Epidermal melanocyte (primary cell): ENCODE results near the gene TXK.

ENCODE experiments used
- DNase-seq: peaks from one replicate; pipeline ENCODE4 v3.0.0; 2011; ENCODE audit warnings: low spot score; ENCODE audit not compliant: insufficient read length

Gene TXK

DNA sequence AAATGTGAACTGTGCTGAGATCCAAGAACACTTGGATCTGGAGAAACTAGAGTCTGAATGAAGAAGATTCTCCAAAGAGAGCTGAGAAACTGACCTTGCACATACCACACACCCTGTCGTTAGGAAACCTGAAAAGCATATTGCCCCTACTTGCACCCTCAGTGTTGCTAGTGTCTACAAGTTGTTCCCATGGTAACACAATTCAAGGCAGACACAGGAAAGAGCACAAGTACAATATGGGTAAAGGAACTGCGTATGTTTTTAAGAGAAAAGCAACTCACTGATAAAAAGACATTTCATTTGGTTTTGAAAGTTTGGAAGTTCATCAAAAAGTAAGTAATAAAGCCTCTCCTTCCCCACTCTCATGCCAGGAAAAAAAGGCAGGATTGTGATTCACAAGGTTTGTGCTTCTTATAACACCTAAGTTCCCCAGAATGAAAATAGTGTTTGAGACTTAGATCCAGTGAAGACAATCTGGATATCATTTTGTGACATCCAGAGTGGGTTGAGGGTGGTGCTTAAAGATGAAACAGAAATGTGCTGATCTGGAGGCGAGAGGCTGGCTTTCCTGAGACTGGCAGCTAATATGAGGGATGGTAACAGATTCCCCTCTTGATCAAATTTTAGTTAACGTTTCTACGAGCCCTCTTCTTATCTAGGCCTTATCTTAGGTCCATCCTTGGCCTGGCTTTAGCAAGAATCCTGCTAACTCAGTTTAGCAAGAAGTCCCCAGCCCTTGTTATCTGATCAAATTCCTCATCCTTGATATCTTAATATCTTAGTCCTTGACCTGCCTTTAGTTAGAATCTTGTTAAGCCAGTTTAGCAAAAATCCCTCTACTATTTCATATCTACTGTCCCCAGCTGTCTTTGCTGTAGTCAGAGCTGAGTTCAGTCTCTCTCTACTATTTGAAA is 75.2 kb downstream of the TXK start:
- DNase-seq, result no peak

DNA sequence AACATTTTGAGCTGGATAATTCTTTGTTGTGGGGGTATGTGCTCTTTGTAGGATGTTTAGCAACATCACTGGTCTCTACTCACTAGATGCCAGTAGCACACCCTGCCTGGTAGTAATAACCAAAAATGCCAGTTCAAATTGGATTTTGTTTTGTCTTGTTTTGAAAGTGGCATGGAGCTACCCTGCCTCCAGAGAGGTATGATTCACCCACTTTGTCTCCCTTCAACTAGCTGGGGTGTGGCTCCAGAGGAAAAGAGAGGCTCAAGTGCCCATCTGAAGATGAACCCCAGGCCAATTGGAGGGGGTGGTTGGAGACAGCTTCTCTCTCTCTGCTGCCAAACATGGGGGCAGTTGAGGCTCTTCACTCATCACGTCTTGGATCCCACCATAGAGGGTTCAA is 83.0 kb downstream of the TXK start:
- no peak for DNase-seq

DNA sequence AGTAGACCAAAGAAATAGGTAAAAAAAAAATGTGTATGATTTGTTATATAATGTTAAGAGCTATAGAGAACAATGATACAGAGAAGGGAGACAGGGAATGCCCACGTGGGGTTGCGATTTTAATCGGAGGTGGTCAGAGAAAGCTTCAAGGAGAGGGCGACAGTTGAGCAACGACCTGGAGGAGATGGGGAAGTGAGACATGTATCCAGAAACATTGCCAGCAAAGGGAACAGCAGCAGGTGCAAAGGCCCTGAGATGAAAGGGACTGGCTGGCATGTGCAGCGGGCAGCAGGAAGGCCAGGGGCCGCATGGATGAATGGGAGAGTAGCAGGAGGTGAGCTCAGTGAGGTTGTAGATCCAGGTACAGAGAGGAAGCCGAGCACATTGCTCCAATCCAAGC is 84.6 kb downstream of the TXK start:
- no peak for DNase-seq

DNA sequence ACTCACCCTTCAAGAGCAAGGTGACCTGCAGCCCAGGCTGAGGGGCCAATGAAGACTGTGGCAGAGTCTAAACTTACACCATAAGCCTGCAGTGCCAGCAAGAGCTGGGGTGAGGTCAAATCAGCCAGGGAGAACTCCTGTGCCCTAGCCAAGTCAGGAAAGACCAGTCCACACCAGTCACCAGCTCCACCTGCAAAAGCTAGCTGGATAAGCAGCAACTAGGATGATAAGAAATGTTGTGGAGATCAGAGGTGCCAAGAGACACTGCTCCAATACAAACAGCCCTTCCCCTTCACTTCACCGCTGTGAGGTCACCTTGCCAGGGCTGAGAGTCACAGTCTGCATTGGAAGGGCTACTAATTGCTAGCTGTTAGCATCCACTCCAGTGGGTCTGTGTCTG is 86.2 kb downstream of the TXK start:
- no peak for DNase-seq

DNA sequence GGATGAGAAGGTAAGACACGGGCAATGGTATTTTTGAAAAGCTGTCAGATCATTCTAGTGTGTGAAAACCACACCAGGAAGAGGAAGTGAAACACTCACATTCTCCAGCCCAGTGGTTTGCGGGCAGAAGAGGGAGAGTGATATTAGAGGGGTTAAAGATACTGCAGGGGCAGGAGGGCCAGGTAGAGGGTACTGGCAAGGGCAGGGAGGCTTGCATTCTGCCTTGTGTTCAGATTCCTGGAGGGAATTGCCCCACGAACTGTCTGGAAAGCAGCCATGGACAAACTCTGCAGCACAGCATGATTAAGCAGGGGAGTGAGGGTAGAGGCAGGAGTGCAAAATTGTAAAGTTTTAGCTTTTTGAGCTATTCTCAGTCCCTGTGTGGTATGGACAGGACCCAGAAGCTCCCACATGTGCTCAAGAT is 86.6 kb downstream of the TXK start:
- no peak for DNase-seq

DNA sequence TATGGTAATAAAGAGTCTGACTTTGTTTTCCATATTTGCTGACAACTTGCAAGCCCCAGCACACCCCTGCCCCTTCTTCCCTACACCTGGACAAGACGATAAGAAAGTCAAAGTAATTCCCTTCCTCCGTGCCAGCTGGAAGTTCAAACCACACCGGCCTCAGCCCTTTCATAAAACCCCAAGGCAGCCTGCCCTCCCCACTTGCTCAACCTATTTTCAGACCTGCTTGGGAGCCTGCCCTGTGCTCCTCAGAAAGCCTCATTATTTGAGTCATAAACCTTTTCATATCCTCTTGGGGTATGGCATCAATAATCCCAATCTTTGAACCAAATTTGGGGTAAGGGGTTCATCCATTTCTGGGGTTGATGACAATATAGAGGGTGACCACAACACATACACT is 88.0 kb downstream of the TXK start:
- DNase-seq, result no peak

DNA sequence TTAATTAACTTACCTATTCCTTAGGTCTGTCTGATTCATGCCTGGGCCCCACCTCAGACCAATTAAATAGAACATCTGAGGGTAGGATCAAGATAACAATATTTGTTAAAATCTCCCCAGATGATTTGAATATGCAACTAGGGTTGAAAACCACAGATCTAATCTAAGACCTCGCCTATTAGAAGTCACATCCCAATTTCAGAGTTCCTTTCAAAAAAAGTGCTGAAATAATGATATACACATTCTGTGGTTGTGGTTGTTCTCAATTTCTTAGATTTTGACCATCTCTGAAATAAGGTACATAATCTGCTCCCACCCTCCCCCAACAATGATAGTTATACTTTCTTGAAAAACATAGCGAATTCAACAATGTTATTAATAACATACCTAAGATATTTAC is 89.8 kb downstream of the TXK start:
- no peak for DNase-seq

DNA sequence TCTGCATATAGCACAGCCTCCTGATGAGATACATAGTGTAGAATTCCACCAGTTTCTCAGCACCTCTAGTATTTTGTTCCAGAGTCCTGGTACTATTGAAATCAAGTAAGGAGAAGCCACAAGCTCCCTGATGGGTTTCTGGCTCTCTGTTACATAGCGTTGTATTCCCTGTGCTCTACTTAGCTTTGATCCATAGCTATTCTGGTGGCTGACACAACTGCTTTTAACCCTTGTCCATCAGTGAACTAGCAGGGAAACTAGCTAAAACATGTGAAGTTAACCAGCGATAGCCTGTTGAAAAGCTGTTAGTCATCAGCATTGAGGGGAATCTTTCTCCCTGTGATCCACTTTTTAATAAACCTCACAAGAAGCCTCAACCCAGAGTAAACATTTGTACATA is 90.5 kb downstream of the TXK start:
- no peak for DNase-seq

DNA sequence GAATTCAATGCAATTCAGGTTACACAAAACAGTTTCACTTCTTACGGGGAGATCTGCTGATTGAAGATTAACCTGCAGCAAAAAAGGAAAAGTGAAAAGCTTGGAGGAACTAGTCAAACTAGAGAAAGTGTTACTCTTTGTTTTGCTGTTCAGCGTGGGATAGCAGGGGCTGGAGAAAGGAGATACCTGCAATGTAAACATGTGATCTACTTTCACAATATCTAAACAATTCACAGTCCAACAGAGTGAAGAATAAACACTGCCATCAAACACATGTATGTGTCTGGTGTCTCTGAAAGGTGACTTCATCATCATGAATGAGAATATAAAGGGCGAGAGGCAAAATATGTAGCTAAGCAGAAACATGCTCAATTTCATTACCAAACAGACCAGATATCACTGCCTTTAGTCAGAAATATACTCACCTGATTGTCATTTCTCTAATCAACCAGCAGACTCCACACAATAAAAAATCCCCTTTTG is 91.0 kb downstream of the TXK start:
- DNase-seq, result no peak

DNA sequence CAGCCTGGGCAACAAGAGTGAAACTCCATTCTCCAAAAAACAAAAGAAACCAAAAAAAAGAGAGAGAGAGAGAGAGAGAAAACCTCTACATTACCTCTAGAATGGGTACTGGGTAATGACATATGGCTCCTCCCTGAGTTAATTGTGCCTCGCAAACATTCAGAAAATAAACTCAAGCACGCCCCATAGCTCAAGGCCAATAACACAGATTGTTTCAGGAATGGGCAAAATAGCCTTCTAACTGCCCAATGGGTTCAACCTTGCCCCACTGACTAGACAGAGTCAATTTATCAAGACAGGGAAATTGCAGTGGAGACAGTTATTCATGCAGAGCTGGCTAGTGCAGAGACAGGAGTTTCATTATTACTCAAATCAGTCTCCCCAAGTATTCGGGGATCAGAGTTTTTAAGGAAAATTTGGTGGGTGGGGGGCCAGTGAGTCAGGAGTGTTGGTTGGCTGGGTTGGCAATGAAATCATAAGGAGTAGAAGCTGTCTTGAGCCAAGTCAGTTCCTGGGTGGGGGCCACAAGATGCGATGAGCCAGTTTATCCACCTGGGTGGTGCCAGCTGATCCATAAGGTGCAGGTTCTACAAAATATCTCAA is 92.4 kb downstream of the TXK start:
- no peak for DNase-seq

DNA sequence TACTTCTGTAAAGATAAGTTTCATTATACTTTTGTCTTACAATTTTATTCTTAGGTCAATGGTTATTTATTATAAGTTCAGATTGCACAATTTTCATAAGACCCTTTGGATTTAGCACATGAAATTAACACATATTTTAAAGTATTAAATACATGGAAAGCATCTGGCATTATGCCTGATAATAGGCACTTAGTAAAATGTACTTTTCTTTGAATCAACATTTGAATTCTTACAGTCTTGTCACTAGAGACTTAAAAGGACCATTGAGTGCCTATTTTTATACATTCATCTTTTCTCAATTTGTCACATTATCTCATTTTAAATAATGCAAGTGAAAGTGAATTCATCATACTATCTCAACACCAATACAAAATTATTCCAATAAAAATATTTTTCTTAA is 94.5 kb downstream of the TXK start:
- no peak for DNase-seq

DNA sequence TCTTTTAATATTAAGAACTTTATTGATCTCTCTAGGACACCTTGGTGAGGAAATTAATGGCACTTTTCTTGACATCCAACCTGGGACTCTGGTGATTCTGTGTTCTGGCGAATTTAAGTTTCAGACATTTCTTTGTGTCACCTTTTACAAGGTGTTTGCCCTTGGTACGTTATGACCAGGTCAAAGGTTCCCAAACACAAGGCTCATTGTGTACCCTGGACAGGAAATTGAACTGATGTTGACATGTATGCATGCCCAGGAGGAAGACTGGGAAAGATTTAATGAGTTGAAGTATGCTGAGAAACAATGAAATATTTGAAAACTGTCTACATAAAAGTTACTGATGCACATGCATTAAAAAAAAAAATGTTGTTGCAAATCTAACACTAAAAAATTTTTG is 95.4 kb downstream of the TXK start:
- no peak for DNase-seq

DNA sequence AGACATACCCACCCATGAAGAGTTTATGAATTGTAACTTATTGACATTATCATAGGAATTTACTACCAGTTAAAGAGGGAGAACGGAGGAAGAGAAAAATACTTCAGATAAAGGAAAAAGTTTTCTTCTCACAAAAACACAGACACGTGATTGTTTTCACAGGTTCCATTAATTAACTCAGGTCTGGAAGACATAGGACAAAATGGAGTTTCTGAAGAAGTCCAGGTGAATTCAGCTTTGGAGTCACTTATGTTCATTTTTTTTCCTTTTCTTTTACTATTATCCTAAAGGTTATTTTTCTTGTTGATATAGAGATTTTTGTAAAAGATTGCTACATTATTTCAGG is 97.0 kb downstream of the TXK start:
- no peak for DNase-seq

DNA sequence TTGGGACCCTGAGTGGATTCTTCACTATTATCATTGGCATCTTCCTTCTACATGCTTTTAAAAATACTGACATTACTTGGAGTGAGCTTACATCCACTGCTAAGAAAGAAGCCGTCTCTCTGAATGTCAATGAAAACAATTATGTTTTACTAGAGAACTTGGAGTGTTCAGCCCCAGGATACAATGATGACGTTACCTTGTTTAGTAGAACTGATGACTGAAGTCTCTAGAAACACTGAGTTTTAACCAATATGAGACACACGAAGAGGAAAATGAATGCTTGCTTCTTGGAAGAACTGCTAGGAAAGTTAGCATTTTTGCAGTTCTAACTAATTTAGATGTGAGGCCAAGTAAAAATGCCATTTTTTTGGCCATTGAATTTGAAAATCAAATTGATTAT is 98.1 kb downstream of the TXK start:
- no peak for DNase-seq

DNA sequence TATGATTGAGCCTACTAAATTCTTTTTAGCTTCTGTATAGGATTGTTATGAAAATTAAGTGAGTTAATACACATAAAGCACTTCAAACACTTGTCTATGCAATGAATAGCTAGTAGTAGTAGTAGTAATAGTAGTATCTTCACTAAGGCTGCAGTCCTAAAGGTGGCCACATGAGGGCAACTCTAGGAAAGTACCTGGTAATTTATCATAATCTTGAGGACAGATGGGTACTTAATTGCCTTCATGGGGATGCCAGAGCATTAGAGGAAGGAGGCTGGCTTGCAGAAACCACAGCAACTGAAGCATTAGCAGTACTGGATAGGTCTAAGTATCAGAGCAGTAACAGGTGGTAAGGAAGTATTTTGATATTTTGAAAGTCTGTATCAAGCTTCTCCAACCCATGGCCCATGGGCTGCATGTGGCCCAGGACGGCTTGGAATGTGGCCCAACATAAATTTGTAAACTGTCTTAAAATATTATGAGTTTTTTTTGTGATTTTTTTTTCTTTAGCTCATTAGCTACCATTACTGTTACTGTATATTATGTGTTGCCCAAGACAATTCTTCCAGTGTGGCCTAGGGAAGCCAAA is 100.1 kb downstream of the TXK start:
- no peak for DNase-seq

DNA sequence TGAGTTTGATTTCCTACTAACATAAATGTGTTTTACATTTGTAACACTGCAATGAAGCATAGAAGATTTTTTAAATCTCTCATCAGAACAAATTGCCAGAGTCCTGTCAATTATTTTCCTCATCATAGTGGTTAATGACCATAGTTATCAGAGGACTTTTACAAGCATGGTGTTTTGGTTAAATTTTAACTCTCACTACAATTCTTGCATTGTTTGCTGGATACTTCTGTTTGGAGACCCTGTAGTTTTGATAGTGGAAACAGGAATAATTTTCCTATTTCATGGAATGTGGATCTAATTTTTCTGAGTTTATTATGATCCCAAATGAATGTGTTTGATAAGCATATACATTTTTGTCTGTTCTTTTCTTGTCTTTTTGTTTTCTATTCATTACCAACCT is 100.6 kb downstream of the TXK start:
- DNase-seq, result no peak

DNA sequence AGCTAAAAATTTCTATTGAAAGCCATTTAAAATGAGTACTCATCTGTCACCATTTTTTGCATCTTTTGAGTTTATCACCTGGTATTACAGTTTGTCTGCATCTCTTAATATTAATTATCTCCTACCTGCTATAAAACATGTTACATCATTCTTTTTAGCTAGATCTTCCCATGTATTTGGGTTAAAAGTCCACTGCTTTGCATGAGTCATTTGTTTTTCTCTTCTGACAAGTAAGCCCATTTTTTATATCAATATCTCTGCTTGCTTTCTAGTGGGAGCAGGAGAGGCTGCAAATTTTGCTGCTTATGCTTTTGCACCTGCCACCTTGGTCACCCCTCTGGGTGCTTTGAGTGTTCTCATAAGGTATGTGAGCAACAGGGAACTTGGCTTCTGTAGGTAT is 101.3 kb downstream of the TXK start:
- DNase-seq, result no peak

DNA sequence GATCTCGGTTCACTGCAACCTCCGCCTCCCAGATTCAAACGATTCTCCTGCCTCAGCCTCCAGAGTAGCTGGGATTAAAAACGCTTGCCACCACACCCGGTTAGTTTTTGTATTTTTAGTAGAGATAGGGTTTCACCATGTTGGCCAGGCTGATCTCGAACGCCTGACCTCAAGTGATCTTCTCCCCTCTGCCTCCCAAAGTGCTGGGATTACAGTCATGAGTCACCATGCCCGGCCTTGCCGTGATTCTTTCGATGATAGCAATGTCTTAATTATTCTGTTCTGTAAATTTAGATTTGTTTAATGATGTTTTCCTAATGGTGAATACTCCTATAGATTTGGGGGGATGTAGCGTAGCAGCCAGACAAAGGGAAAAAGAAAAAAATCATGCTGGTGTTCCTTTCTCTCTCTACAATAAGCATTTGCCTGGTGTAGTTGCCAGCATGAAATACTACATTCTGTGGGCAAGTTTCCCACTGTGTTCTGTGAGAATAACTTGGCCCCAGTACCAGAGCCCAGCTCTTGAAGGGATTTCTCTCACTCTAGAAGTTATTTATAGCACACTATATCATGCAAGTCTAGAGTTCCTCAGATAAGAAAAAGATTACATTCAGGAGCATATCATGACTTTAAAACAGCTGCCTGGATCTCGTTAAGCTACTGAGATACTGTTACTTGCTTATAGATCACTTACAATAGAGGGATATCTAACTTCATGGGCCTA is 102.1 kb downstream of the TXK start:
- DNase-seq, result no peak

DNA sequence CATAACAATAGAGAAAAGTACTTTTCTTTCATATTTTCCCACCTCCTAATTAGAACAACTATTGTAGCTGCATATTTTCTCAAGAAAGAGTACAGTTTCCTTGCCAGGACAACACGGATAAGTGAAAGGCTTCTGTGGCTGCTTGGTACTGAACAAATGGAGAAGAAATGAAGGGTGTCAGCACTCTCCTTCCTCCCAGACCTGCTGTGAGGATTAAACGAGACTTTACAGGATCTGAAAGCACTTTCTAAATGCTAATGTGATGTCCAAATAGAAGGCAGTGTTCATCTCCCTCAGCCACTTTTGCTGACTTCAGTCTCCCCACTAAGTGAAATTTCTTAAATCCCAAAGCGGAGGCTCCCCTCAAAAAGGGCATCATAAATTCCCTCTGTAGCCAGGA is 103.6 kb downstream of the TXK start:
- DNase-seq, result no peak

DNA sequence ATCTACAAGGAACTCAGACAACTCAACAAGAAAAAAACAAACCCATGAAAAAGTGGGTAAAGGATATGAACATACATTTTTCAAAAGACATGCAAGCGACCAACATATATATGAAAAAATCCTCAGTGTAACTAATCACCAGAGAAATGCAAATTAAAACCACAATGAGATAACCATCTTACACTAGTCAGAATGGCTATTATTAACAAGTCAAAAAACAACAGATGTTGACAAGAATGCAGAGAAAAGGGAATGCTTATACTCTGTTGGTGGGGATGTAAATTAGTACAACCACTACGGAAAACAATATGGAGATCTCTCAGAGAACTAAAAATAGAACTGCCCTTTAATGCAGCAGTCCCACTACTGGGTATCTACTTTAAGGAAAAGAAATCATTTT is 105.4 kb downstream of the TXK start:
- no peak for DNase-seq

DNA sequence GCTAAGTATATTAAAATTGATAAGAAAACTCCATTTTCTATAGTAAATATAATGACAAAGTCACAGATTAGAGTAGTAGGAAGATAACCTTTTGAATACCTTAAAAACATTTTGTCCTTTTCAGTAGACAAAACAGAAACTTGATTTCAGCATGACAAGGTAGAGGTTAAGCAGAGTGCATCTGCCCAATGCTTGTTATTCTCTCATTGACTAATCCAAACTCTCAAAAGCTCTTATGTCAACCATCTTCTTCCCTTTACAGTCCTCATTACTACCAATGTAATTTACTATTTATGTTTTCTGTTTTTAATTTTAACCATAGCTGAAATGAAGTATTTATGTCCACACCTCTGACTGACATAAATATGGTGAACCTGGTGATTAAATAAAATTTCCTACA is 106.4 kb downstream of the TXK start:
- no peak for DNase-seq

DNA sequence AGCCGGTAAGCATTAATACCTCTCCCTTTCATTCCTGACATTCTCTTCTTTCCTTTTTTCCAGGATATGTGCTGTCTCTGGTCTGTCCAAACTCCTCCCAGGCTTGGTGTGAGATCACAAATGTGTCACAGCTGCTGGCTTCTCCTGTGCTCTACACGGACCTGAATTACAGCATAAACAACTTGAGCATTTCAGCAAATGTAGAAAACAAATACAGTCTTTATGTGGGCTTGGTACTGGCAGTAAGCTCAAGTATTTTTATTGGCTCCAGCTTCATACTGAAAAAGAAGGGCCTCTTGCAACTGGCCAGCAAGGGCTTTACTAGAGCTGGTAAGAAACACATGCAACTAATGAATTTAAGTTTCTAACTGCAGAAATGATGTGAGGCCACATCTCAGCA is 109.0 kb downstream of the TXK start:
- peak; percentile 46 for DNase-seq
